ENCODE data around the gene F2RL2.

GRCh38 chr5:76642390-76643040, 19.3 kb upstream of the F2RL2 start:
- TF ChIP-seq CTCF (IDR thresholded peaks at IDR 0.05), result no peak
- no peak for TF ChIP-seq POLR2A (IDR thresholded peaks at IDR 0.05)
